ELR (cell line): ENCODE results near the gene CHPT1.
"Not testable (repeated sequence)": the region's sequence is repeated elsewhere in the genome, so short reads cannot be mapped to it uniquely, and the experiment has no call there.

Experiments
- DNase-seq: peaks from one replicate; pipeline ENCODE4 v3.0.0-alpha.2; 2015; ENCODE audit warnings: low read depth

The CHPT1 gene

DNA sequence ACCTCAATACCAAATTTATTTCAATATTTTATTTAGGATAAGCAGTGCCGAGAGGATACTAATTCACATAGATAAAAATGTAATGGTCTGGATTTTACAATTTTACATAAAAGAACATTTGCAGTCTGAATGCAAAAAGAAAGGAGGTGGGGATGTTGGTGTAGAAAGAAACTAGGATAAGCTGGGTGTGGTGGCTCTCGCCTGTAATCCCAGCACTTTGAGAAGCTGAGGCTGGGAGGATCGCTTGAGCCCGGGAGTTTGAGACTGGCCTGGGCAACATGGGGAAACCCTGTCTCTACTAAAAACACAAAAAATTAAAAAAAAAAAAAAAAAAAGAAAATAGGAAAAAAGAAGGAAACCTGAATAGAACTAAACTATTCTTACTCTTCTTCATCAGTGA lies 25.0 kb downstream of the CHPT1 start:
- no peak for DNase-seq

DNA sequence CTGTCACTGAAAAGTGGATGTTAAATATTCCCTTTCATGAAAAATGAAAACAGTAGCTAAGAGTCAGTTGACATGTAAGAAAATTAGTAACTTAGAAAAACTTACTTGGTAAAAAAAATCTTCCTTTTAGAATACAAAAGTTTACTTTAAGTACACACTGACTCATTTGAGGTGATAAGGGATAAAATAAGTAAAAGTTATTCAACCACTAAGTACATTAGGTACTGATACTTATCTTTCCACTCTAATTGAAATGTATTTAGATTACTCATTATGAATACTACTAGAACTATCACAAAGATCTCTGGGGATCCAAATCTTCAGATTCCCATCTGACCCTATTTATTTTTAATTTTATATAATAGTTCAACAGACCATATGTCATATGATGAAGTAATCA lies 29.7 kb downstream of the CHPT1 start:
- DNase-seq = no peak

DNA sequence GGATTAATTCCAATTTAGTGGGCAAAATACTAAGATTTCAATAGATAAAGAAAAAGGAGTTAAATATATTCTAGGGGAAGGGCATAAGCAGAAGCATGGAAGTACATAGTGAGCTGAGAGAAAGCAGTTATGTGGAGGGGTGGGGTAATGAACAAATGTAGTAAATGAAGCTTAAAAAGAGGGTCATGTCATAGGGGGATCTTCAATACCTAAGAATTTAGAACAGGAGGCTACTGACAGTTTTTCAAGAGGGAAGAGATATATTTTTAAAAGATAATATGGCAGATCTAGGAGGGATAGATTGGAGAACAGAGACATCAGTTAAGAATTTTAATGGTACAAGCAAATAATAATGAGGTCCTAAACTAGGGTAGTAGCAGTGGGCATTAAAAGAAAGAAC lies 32.4 kb downstream of the CHPT1 start:
- no peak for DNase-seq

DNA sequence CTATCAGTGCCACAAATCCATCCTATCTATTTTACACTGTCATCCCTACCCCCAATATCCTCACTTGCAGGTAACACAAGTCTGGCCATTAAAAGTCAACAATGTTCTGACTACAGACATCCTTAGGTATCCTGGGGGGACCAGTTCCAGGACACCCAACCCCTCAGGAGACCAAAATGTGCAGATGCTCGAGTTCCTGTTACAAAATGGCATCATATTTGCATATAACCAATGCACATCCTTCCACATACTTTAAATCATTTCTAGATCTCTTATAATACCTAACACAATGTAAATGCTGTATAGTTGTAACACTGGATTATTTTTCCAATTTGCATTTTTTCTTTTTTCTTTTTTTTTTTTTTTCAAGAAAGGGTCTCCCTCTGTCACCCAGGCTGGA lies 34.9 kb downstream of the CHPT1 start:
- DNase-seq = no peak

DNA sequence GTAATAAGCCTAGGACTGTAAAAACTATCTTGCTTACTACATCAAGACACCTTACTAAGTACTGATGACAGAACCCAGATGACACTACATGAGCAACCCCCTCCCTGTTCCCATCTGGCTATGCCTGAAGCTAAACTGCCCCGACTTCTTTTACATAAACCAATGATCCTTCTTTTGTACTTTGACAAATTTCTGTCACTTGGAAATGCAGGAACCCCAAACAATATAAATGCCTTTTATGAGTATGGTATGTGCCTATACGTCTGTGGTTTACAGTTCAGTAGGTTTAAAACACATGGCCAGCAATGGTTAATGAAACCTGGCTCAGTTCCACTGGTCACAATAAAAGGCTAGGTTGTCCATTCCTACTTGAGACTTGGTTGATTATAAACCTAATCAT lies 35.7 kb downstream of the CHPT1 start:
- no peak for DNase-seq

DNA sequence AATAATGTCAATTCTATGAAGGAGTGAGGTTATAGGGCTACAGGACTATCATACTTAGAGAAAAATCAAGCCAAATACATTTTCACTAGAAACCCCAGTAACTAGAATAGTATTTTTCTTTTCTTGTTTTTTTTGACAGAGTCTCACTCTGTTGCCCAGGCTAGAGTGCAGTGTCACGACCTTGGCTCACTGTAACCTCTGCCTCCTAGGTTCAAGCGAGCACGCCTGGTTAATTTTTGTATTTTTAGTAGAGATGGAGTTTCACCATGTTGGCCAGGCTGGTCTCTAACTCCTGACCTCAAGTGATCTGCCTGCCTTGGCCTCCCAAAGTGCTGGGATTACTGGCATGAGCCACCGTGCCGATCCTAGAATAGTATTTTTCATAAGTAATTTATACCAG lies 37.0 kb downstream of the CHPT1 start:
- not testable (repeated sequence) for DNase-seq

DNA sequence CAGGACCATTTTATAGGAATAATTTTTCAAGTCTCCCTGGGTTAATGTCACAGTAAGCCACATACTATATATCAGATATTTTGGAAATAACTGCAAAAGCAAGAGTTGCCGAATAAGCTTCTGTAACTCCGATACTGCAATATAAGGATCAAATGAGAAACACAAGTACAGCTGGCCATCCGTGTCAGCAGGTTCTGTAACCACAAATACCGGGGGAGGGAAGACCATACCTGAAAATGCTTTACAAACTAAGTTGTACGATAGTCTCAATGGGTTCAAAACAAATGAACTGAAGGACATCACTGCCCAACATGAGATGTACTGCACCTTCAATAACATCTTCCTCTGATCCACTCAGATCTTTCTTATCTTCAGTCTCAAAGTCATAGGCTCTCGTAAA lies 40.0 kb downstream of the CHPT1 start:
- no peak for DNase-seq

DNA sequence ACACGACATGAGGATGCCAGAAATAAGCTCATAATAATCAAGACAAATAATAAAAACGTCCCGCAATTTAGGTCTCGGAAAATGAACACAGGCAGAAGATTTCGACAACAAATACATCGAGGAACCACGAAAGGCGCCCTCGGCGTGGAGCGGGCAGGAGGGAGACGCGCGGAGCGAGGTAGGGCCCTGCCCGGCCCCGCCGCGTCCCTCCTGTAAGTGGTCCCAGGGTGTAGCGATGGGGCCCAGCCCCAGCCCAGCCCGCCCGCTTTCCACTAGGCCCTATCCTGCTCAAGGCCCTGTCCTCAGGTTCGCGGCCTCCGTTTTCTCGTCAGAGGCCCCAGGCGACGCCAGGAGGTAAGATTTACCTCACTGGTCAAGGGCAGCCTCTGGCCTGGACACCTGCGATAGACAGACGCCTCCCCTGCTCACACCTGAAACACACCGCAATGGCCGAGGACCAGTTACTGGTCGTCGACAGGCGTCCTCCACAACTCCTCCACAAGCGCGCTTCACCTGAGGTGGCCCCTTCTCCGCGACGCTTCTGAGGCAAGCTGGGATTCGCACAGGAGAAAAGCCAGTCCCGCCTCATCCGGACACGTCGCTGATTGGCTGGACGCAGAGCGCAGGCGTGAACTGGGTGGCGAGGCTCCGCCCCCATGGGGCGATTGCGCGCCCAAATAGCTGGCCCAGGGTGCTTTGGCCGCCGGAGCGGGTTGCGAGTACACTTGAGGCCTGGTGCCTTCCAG lies 41.7 kb downstream of the CHPT1 start, which contains the start of gene SYCP3:
Gene SYCP3, minus strand, starts transcription at position 543 of the 746 bp plus-strand sequence. CDS start 1,527 bp downstream, outside the sequence.
- DNase-seq = no peak

DNA sequence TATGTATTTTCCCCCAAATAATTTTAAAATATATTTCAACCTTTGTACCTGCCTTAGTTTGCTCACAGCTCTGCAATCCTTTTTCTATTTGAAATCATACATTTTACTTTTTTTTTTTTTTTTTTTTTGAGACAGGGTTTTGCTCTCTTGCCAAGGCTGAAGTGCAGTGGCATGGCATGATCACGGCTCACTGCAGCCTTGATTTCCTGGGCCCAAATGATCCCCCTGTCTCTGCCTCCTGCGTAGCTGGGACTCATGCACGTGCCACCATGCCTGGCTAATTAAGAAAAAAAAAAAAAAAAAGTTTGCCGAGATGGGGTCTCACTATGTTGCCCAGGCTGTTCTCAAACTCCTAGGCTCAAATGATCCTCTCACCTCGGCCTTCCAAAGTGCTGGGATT lies 43.1 kb downstream of the CHPT1 start:
- no peak for DNase-seq

DNA sequence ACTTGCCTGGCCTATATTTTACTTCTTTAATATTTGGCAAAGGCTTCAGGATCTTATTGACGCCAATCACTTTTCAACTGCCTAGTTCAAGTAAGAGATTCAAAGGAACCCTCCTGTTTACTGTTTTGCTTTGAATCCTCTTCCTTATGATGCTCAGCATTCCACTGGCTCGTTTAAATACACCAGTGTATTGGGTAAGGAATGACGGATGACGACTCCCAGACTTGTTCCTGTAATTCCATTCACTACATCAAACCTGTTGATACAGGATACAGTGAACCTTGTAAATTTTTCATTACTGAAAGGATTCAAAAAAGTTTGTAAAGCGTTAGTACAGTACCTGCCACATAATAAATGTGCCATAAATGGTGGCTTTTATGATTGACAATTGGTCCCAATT lies 43.5 kb downstream of the CHPT1 start:
- no peak for DNase-seq

DNA sequence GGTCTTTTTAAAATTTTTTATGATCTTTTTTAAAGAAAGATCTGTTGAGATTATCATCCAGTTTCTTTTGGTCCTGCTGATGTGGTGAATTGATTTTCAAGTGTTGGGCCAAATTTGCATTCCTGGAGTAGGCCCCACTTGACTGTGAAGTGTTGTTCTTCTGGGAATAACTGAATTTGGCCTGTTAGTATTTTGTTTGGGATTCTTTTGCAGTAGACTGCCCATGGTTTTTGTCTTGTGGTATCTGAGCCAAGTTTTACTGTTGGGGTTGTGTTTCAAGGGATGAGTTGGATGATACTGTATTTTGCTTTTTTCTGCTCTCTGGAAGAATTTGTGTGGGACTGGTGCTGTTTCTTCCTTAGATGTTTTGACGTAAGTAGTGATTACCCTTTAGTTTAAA lies 45.8 kb downstream of the CHPT1 start:
- DNase-seq = no peak

DNA sequence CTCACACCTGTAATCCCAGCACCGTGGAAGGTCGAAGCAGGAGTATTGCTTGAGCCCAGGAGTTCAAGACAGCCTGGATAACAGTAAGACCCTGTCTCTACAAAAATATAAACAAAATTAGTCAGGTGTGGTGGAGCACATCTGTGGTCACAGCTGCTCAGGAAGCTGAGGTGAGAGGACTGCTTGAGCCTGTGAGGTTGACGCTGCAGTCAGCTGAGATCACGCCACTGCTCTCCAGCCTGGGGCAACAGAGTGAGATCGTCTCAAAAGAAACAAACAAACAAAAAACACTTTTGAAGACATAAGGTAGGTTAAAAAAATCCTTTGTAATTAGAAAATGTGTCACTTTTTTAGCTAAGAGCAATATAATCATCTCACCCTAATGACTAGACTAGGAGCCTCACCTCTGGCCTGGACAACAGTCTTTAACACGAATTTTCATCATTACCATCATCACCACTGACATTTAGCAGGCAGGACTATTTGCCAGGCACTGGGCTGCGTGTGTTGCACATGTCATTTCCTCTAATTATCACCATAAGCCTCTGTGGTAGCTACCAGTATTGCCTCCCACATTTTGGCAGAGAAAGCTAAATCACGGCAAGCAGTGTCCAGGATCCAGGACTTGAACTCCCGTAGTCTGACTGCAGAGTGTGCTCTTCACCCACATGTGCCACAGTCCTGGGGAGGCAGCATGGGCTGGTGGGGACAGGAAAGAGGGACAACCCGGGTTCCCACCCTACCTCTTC lies 46.5 kb downstream of the CHPT1 start:
- no peak for DNase-seq

DNA sequence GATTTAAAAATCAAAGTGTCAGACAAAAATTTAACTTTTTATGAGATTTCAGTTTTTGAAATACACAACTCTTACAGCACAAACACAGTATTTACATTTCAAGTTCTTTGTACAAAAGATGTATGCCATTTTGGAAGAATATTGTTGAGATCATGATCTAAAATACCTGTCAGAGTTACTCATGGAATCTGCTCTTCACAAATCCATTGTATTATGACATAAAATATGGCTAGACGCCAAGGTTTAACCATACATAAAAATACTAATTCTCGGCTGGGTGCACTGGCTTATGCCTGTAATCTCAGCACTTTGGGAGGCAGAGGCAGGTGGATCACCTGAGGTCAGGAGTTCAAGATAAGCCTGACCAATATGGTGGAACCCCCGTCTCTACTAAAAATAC lies 48.0 kb downstream of the CHPT1 start:
- no peak for DNase-seq

DNA sequence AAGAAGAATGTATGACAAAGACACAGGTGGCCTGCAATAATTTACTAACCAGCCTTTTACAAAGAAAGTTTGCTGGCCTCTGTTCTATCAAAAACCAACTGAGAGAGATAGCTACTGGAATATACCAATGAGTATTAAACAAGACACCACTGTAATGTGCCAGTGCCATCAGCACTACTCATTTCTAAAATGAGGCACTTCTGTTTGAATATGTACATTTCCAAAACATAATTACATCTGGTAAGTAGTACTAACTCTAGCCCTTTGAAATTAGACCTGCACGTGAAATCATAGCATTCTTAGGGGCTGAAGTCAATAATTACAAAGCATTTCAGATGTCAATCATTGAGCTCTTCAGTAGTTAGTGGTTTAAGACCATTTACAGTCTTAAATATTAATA lies 48.8 kb downstream of the CHPT1 start:
- no peak for DNase-seq

DNA sequence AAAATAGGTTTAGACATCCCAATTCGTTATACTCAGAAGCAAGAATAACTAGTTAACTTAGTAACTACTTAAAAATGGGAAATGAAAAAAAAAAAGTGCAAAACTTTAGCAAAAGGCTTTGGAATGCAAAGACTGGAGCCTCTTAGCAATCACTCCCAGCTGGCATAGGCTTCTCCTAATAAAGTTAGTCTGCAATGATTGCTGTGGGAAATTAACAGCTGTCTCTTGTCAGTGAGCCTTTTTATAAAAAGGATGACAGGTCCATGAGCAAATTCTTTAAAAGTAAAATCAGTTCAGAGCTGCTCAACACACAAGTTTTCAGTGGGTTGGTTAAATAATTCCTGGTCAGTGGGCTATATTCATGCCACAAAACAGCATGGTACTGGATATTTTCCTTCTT lies 49.2 kb downstream of the CHPT1 start:
- no peak for DNase-seq

DNA sequence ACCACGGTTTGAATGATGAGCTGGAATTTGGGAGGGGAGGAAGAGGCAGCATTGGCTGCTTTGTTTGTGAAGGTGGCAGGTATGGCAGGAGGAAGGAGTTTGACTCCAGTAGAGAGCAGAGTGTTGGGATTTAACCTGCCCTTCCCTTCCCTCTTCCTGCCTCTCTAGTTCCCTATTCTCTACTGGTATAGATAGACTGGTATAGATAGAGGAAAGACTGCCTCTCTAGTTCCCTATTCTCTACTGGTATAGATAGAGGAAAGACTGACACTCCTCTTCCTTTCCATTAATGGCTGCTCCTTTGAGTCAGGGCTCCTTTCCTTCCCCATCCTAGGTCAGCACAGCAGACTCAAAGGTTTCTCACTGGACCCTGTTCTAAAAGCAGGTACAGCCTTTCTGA lies 50.3 kb downstream of the CHPT1 start:
- DNase-seq = no peak

DNA sequence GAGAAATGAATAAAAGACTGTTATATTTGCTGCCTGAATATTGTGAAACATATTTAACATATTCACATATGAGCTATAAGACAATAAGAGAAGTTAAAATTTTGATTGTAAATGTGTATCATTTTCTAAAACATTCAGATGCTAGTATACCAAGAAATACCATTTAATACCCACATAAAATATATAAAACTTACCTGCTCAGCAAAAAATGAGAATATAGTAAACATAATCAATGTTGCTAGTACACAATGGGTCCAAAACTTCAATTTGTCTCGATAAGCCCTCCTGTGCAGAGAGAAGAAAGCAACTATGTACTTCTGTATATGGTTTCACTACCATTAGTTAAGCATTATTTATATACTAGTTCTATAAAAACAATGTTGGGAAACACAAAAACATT lies 51.5 kb downstream of the CHPT1 start:
- no peak for DNase-seq

DNA sequence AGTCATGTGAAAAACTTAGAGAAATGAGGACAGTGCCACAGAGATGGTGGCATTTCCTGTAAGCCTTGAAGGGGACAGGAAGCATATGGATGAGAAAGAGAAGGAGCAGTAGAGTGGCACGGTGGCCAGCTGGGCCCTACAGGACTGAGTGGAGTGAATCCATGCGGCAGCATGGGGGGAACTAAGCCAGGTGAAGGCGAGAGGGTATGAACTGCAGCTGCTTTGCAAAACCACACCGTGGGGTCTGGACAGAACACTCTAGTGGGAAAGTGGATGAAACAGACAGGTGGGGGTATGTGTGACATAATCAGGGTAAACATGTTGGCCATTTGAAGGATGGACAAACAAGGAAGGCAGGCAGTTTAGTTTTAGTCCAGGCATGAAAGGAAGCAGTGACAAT lies 52.2 kb downstream of the CHPT1 start:
- no peak for DNase-seq

DNA sequence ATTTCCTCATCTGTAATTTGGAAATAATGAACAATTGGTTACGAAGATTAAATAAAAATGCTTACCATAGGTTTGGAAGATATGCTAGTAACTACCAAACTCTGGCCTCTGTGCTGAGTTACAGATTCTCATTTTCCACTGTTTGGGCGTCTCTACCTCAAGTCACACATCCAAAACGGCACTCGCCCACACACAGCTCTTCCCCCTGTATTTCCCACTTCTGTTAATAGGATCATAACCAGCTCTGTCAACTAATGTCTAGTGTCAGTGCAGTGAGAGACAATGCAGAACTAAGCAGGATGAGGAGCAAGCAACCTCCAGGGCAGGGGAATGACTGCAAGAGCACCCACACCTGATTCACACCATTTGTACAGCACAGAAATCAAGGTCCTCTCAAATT lies 52.7 kb downstream of the CHPT1 start:
- DNase-seq = no peak

DNA sequence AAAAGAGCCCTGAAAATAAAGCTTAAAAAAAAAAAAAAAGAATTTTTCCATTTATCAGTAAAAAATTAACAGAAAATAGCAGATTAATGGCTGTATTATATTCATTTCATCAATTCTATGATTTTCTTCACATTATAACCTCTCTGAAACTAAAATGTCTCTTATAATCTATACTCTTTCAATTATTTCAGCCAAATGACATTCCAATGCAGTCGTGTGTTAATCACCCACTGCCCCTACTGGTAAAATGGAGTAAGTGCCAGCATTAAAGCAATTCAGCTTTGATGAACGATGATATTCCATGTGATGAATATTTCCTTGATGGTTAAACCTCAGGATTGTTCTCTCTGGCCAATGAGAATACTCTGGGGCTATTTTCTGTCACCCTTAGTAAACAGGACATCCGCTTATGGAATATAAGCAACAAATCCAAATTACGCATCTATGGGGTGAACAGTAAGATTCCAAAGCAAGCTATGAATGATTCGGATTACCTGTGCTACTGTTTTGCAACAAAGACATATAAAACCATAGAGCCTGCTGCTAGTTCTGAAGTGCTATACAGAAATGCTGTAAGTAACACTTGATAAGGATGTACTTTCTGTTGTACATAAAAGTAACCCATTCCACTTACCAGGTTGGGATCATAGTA lies 62.1 kb downstream of the CHPT1 start:
- DNase-seq = peak; percentile 67

DNA sequence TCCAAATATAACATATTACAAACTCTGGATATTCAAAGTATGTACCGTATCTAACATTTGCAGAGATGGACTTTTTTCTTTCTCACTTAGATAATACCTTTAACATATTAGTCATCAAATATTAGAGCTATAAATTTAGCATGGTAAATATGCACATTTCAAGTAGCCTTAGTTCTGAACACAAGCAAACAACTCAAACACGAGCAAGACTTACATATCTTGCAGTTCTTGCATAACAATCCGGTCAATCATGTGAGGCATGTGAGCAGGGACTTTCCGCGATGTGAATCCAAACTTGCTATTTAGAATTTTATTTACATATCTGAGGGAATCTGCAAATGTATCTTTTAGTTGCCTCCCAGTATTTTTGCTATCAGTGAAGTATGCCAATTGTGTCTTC lies 63.9 kb downstream of the CHPT1 start:
- DNase-seq = no peak

DNA sequence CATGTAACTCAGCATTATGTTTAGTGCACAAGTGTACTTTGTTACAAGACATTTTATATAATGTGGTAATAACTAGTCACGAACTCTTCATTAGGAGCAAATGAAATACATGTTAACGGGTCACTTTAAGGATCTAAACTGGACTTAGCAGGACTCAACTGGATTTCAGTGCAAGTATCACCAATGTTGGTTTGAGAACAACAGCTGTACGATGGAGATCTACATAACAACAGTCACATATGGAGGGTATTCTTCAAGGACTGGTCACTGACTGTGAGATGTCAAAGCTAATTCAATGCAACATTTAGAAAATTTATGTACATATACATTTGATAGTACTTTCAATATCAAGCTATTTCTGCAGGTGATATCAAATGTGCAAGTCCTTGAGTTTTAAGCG lies 64.3 kb downstream of the CHPT1 start:
- no peak for DNase-seq

DNA sequence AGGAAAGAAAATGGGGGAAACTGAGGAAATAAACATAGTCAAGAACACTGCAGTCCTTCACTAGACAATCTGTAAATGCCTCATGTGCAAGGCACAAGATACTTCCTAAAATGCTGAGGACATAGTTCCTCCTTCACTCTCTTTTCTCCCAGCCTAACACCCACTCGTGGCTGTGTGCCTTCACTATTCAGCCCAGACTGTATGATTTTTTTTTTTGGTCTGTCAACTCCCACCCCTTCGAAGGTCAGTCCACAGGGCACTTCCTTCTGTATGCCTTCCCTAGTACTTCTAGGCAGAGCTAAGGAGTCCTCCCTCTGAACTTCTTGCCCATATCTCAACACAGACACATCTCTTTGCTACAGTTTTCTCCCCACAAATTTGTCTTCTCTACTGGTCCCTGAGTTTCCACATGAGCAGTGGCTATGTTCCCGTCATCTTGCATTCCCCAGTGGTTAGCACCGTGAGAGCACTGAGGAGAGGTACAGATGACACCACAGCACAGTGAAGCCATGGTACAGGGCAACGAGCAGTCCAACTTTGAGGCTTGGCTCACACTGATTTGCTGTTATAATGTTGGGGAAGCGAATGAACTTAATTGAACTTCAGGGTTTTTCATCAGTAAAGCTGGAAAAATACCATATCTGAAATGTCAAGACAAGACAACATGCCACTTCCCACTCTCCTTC lies 65.9 kb downstream of the CHPT1 start:
- DNase-seq = no peak
